Pulmonary artery endothelial cell (primary cell): ENCODE data around the gene RASA3. TPM values are rescaled to one million over a fixed set of nuclear protein-coding genes. Genes with fewer than 3 reads are reported as not detected.

ENCODE experiments used
- DNase-seq: peaks from one replicate; pipeline ENCODE4 v3.0.0-alpha.2; 2011; ENCODE audit warnings: low read depth, low spot score
- total RNA-seq: library from RNA; depleted of rRNA; stranded (reverse); fragments of >200 nt; gene quantifications from 2 replicates; pipeline ENCODE4 v1.2.3, GENCODE V29; 2014

Gene RASA3
- total RNA-seq, 1 donor from 2014 or later: 41.5 TPM

DNA sequence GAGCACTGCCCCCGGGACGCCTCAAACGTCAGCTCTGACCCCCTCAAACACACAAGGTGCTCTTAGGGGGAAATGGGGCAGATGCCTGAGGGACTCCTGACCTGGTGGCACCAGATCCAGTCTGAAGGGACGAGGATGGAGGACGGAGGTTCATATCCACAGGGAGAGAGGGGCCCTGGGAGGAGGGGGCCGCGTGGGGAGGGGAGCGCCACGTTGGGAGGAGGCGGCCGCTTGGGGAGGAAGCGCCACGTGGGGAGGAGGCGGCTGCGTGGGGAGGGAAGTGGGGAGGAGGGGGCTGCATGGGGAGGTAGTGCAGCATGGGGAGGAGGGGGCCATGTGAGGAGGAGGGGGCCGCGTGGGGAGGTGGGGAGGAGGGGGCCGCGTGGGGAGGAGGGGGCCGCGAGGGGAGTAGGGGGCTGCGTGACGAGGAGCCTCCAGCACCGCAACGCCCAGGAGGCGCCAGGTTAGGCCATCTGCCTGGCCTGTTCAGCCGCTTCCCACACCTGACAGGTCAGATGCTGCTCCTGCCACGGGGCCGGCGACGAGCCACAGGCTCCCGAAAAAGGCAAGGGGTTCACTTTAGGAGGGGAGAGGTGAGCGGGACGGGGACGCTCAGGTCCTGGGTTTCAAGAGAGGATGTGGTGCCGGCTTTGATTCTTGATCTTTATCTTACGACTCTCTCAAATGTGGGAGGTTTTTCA is 121.9 kb downstream of the RASA3 start:
- DNase-seq: no peak

DNA sequence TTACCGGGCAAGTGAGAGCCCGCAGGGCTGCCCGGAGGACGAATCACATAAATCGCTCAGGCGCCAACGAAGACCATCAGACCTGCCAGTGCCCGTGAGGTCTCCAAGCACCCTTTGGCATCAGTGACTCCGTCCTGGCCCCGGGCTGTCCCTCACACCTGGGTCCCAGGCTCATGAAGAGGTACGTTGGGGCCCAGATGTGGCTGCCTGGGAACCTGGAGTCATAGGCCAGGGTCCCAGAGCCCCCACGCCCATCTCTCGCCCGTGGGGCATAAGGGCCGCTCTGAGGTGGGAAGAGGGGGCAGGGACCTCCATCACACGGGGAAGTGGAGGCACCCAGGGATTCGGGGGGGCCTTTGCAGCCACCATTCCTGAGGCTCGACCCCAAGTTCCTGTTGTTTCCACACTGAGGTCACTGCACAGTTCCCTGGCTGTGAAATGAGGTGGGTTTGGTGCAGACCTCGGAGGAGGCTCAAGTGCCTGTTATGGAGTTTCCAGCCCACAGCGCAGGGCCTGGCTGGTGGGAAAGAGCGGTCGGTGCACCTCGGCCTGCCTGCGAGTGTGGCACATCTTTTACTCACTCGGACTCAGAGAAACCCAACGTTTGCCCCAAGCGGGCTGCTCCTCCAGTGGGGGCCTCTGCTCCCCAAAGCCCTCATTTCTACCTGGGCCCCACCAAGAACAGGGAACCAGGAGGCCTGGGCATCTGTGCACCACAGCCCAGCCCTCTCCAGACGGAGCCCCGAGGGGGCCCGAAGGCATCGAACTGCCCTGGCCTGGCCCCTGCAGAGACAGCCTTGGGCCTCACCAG is 122.6 kb downstream of the RASA3 start:
- no peak for DNase-seq

DNA sequence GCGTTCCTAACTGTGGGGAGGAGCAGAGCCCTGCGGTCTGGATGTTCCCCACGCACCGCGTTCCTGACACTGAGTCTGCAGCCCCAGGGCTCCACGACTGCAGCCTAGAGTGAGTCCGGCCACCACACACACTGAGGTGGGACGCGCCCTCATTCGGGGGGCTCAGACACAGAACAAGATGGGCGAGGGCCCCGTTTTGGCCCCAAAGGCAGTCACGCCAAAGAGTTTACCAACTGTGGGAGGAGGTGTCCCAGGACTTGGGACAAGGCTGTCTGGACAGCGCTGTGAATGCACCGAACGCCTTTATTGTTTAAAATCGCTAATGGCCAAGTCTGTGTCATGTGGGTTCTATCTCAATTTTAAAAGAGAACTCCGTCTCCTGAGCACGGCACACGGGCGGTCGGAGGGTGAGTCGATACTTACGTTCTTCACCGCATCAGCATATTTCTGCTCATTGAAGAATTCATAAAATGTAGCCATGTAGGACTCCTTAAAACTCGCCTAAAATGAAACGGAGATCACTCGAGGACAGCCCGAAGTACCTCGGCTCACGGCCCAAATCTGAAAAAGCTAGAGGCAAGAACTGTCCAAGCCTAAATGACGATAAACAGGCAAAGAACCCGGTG is 123.3 kb downstream of the RASA3 start:
- DNase-seq: no peak

DNA sequence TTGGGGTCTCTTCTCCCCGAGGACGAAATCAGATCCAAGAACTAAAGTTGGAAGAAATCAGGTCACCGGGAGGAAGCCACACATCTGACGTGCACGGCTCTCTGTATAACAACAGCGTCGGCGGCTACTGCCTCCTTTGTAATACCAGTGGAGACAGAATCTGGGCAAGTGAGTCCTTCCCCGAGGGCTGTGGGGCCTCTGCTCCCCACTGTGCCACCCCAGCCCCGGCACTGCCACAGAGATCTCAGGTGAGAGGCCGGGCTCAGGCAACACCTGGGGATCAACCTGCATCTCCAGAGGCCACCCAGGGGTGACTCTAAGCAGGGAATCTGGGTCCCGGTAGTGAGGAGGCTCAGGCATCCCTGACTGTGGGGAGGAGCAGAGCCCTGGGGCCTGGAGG is 124.9 kb downstream of the RASA3 start:
- DNase-seq: no peak

DNA sequence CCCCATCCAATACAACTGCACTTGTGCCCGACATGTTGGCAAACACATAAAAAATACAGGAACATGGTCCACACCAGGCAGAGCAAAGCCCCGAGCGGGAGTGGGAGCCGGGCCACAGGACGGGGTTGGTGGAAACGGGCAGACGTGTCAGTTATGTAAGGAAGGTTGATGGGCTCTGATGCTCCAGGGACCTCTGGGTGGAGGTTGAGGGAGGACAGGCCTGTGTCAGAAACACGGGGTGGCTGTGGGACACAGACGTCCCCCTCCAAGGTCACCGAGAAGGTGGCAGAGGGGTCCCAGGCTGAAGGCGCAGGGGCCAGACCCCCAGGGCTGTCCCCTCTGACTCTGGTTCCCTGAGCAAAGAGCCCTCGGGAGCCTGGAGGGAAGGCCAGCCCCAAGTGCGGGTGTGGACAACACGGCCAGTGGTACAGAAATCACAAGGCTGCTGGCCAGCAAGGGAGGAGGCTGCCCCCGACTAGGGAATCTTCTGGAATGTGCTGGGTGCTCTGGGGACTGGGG is 127.2 kb downstream of the RASA3 start:
- DNase-seq: no peak

DNA sequence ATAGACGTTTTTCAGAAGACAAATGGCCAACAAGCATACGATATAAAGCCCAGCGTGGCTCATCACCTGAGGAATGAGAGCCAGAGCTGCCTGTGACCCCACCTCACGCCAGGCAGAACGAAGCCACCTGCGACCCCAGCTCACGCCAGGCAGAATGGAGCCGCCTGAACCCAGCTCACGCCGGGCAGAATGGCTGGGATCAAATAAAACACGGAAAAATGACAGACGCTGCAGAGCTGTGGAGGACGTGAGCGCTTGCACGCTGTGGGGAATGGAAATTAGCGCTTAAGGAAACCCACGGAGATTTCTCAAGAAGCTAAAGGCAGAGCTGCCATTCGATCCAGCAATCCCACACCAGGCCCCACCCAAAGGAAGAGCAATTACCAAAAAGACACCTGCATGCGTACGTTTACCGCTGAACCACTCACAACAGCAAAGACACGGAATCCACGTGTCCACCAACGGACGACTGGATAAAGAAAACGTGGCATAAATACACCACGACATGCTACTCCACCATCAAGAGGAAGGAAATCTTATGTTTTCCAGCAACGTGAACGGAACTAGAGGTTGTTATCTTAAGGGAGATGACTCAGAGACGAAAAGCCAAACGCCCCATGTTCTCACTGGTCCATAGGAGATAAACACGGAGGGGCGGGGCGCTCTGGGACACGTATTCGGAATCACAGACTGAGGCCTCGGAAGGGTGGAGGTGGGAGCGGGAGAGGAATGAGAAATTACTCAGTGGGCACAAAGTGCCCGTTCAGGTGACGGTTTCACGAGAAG is 127.8 kb downstream of the RASA3 start:
- peak; percentile 93 for DNase-seq

DNA sequence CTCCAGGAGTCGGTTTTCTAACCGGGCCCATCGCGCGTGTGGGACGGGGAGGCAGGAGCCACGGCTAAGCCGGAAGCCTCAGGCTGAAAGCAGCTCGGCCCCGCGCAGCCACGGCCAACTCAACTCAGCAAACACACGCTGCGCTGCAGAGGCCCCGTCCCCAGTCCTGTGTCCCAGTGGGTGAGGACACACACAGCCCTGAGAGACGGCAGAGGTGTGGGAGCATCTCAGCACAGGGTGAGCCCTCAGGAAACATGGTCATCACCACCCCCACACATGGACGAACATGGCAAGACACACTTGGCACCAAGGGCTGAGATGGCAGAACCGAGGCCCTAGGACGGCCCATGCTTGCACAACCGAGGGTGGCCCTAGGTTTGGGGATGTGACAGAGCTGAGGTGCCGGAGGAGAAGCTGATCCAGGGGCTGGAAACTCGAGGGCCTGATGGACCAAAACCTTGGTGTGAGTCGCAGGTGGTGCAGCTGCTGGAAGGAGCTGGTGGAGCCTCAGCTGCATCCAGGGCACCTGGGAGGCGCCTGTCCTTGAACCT is 129.6 kb downstream of the RASA3 start:
- DNase-seq: no peak

DNA sequence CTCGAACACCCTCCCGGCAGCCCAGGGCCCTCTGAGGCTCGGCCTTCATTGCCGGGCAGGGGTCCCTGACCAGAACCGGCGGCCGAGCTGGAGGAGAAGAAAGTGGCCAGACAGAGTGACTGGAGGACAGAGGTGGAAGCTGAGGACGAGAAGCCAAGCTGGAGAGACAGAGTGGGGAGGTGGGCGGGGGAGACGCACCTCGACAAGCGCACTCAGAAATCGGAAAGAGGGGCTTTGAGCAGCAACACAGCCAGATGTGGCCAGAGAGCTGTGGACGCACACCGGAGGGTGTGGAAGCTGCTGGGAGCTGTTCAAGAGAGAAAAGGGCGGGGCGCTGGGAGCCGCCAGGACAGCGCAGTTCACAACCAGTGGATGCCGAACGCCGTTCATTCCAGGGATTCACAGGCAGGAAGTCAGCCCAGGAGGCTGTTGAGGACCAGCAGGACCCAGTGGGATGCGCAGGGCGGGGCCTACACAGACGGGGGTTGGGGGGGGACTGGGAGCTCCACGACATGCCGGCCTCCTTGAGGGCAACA is 130.3 kb downstream of the RASA3 start:
- no peak for DNase-seq

DNA sequence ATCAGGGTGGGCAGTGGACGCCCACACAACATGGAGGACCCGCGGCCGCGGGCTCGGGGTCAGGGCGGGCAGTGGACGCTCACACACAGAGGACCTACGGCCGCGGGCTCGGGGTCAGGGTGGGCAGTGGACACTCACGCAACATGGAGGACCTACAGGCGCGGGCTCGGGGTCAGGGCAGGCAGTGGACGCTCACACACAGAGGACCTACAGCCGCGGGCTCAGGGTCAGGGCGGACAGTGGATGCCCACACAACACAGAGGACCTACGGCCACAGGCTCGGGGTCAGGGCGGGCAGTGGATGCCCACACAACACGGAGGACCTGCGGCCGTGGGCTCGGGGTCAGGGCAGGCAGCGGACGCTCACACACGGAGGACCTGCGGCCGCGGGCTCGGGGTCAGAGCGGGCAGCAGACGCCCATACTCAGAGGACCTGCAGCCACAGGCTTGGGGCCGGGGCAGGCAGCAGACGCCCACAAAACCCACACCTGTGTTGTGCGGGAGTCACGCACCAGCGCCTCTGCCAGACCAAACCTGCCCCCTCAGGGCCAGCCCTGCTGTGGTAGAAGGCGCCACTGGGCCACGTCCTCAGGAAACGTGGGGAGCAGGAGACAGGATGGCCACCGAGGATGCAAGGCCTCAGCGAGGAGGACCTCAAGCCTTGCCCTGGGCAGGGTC is 131.0 kb downstream of the RASA3 start:
- no peak for DNase-seq

DNA sequence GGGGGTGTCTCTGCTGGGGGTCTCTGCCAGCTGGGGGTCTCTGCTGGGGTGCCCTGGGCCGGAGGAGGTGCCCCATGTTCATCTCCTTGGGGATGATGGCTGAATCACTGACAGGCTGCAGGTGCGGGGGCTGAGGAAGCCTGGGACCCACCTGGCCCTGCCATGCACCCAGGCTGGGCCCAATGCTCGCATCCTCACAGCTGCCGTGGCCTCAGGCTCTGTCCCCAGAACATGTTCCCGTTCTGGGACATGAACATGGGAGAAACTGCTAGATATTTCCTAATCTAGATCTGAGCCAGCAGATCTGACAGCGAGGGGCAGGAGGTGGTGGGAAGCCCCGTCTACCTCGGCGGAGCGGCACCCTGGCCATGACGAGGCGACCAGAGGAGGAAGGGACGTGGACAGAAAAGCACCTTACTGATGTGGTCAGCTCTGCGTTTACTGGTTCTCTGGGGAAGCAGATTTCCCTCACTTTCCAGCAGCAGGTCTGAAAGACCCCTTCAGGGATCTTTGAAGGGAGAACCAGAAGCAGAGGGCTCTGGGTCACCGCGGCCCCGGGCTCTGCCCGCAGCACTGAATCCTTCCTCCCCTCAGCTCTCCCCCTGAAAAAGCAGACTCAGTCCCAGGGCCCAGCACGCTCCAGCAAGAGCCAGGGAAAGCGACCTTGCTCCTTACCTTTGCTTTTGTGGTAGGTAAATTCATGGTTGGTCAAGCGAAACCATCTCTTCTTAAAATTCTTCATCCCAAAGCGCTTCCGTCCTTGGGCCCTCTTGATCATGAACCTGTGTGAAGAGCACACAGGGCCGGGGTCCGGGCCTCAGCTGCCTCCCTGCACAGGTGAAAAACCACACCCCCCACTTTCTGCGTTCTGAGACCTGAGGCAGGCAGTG is 132.0 kb downstream of the RASA3 start:
- no peak for DNase-seq

DNA sequence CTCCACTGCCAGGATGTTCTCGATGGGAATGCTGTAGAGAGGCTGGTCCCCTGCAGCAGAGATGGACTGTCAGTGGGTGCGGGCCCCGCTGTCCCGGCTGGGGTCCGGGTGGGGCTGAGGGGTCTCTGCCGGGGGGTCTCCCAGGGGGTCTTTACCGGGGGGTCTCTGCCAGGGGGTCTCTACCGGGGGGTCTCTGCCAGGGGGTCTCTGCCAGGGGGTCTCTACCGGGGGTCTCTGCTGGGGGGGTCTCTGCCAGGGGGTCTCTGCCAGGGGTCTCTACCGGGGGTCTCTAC is 132.9 kb downstream of the RASA3 start:
- DNase-seq: no peak

DNA sequence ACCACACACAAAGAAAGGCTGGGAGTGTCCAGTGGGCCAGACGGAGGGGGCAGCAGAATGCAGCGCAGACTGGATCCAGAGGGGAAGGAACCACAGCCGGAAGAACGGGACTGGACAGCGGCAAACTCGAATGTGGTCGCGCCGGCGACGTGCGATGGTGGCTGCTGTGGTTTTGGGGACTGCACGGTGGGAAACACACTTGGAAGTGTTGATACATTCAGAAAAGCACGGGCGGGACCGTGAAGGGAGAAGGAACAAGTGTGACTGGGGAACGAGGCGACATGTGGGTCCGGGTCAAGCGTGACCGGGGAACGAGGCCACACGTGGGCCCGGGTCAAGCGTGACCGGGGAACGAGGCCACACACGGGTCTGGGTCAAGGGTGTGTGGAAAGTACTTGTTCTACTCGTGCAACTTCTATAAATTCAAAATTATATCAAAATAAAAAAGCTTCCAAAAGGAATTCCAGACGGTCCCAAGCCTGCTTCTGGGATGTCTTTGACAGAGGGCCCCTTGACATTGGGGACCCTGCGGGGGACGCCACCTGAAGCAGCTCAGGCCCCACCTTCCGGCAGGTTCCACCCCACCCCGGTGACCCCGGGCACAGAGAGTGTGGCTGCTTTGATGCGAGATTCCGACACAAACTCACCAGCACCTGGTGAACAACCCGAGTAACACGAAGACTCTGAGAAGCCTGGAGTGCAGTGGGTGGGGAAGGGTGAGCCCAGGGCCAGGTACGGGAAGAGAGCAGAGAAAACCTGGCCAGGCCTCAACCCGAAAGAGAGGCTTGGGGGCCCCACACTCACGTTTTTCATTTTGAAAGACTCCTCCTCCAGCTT is 133.4 kb downstream of the RASA3 start:
- no peak for DNase-seq

DNA sequence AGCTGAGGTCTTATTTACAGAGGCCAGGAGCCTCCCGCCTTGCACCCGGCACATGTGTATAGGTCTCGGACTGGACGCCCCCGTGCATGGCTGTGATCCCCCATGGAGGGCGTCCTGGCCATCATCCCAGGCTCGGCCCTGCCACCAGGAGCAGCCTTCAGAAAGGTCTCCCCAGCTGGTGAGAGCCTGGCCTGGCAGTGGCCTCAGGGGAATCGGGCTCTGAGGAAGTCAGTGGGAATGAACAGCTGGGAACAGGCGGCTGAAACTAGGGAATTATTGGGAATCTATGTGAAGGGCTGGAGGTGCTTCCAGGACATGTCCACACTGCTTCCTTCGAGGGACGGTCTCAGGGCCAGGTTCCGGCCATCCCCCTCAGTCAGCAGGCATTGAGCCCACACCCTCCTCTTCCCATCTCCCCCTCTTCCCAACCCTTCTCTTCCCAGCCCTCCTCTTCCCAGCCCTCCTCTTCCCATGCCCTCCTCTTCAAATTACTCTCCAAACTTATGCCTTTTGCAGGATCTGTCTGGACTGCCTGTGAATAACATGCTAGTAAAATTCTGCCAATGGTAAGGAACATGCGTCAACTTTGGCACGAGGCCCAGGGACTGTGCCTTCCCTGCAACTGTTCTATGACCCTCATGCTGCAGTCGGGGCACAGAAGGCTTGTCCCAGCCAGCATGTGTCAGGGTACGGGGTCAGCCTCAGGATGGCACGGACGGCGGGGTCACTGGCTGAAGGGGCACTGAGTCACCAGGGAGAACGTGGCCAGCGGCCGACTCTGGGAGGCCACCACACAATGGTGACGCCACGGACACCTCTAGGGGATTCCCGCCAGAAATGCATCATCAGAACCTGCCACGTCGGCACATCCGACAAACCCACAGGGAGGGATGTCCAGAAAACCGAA is 134.3 kb downstream of the RASA3 start:
- no peak for DNase-seq

DNA sequence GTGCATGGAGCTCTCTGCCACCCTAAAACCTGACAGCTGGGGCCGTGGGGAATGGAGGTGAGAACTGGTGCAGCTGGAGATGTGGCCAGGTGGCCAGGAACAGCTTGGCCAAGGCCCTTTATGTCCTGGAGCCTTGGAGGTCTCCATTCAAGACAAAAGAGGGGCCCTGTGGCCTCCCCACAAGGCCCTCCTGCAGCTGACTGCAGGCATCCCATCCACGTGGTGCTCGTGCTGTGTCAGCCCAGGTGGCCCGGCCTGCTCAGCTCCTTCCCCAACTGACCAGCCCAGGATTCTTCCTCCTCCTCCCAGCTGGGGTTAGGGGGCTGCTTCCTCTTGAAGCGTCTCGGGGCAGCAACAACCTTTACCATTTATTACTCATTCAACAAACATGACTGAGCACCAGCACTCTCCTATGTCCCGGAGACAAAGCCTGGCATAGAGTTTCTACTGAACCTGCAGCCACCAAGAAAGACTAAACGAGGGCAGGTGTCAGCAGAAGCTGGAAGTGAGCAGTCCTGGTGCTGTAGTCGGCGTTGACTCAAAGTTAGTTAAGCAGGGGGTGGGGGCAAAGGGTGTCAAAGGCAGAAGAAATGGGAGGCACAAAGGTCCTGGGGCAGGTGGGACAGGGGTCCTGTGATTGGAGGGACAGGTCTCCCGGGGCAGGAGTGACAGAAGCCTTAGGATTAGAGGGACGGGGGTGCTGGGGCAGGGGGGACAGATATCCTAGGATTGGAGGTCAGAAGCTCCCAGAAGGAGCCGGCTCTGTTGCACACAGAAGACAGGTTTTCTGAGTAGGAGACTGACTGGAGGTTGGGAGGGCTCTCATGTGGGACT is 135.3 kb downstream of the RASA3 start:
- no peak for DNase-seq

DNA sequence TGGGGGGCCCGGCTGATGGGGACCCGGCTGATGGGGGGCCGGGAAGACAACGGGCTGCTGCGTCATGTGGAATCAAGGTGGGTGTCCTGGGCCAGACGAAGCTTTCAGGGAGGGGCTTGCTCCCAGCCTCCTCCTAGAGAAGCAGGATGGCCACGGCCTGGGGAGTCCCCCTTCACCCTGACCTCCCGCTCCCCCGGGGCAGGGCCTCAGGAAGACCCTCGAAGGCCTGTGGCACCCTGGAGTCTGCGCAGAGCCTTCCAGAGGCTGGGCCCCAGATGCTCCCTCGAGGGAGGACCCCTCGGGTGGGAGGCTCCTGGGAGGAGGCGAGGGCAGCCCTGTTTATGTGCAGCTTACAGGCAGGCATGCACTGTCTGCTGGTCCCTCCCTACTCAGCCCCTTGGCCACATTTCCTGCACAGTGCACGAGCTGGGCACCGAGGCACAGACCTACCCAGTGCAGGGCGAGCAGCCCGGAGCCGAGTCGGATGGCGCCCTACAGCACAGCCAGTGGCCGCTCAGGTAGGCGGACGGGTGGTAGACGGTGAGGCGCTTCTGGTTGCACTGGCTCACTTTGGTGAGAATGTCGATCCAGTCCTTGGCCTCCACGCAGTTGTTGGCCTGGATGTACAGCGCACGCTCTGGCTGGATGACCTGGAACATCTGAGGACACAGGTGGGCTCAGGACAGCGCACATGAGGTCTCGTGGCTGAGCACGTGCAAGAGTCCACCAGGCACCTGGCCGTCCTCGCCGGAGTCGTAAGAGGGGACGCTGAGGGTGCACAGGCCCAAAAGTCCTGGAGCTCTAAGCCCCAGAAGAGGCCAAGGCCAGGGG is 136.1 kb downstream of the RASA3 start:
- DNase-seq: no peak
